Fibroblast of skin of scalp (primary cell): ENCODE results near the gene NFIC.
"Not testable (repeated sequence)": the region's sequence is repeated elsewhere in the genome, so short reads cannot be mapped to it uniquely, and the experiment has no call there.

Source experiments
- DNase-seq: peaks from one replicate; pipeline ENCODE4 v3.0.0-alpha.2; 2013

NFIC gene

DNA sequence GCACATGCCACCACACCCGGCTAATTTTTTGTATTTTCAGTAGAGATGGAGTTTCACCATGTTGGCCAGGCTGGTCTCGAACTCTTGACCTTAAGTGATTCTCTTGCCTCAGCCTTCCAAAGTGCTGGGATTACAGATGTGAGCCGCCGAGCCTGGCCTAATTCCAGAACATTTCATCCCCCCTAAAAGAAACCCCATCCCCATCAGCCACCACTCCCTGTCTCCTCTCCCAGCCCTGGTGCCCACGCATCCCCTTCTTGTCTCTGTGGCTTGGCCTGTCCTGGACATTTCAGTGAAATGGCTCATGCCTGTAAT is 63.9 kb downstream of the NFIC start:
- not testable (repeated sequence) for DNase-seq

DNA sequence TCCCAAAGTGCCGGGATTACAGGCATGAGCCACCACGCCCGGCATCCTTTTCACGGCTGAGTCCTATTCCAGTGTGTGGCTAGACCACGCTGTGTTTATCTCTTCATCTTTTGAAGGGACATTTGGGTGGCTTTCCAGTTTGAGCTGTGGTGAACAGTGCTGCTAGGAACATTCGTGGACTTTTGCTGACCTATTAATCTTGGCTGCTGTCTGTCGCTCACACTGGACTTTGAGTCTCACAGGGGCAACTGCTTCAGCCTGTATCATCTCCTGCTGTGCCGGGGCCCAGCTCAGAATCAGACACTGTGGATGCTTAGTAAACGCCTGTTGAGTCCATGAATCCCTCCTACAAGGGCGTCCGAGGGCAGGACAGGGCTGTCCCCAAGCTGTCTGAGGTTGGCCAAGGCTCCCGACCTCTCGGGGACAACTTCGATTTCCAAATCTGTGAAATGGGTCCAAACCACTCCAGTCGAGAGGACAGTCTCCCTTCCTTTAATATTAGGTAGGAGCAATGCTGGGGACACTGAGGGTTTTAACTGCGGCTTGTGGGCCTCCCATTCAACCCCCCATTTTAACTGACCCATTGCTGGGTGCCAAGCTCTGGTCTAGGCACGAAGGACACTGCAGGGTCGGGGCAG is 65.5 kb downstream of the NFIC start:
- no peak for DNase-seq

DNA sequence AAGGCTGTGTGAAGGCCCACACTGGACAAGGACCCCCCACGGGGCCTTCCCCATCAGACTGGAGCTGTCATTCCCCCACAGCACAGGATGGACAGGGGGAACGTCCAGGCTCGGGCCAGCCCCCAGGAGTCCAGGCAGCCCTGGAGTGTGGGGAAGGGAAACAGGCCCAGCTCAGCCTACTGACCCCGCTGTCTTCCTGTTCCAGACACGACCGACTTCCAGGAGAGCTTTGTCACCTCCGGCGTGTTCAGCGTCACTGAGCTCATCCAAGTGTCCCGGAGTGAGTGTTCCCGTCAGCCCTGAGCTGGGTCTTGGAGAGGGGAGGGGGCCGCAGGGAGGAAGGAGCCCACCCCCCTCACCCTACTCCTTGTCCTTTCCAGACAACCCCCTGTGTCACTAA is 66.9 kb downstream of the NFIC start:
- no peak for DNase-seq

DNA sequence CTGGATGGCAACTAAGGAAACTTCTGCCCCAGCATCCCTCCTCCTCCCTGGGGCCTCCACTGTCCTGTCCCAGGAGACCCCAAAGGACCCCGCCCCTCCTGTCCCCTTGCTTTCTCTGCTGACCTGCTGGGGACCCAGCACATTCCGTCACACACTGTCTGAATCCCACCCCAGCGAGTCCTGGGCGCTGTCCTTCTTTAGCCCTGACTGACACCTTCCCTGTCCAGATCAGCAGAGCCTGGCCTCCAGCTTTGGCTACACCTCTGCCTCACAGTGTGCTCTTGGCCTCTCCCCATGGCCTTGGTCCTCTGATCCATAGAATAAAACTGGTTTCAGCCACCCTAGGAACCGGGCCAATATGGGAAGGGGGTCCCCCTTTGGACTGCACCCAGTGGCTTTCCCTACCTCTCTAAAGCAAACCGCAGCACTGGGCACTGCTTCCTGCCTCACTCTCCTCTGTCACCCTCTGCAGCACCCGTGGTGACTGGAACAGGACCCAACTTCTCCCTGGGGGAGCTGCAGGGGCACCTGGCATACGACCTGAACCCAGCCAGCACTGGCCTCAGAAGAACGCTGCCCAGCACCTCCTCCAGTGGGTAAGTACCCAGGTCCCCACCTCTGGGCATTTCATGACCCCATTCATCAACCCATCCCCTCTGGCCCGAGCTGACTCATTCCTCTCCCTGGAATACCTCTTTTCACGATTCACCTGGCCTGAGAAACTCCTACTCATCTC is 67.6 kb downstream of the NFIC start:
- no peak for DNase-seq

DNA sequence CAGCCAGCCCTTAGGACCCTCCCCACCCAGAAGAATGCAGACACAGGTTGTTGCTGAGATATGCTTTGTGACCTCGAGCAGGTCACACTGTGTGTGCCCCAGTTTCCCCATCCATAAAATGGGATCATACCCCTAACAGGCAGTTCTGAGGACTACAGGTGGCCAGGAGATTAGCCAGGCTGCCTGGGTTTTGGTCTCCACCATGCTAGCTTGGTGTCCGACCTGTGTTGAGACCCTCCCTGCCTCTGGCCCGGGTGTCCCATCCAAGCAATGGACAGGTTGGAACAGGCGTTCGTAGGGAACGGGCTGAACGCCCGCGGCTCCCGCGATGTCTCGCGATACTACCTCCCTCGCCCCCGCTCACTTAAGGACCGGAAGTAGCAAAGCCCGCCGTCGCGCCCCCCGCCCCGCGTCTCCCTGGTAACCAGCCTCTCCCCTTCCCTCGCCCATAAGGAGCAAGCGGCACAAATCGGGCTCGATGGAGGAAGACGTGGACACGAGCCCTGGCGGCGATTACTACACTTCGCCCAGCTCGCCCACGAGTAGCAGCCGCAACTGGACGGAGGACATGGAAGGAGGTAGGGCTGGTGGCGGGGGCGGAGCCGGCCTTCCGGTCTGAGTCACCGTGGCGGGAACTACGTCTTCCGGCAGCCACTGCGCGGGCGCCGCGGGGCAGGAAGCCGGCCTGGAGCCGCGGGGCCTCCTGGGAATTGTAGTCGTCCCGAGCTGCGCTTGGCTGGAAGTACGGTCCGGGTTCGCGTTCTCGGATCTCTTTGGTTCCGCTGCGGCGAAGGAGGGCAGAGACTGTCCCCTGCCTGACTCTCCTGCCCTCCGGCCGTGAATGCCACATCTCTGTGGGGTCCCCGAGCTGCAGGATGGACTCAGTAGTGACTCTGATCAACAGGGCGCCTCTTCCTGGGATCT is 68.5 kb downstream of the NFIC start:
- DNase-seq, result peak; percentile 96

DNA sequence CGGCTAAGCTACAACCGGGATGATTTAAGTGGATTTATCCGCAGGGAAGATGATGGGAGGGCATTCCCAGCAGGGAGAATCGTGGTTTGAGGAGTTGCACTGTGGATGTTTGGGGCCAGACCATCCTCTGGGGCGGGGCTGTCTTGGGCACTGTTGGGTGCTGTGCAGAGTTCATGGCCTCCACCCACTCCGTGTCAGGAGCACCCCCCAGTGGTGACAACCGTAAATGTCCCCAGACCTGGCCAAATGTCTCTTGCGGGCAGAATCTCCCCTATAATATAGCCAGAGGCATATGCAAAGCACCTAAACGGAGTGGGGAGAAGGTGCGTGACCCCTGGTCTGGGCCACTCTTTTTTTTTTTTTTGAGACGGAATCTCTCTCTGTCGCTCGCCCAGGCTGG is 73.7 kb downstream of the NFIC start:
- peak; percentile 36 for DNase-seq

DNA sequence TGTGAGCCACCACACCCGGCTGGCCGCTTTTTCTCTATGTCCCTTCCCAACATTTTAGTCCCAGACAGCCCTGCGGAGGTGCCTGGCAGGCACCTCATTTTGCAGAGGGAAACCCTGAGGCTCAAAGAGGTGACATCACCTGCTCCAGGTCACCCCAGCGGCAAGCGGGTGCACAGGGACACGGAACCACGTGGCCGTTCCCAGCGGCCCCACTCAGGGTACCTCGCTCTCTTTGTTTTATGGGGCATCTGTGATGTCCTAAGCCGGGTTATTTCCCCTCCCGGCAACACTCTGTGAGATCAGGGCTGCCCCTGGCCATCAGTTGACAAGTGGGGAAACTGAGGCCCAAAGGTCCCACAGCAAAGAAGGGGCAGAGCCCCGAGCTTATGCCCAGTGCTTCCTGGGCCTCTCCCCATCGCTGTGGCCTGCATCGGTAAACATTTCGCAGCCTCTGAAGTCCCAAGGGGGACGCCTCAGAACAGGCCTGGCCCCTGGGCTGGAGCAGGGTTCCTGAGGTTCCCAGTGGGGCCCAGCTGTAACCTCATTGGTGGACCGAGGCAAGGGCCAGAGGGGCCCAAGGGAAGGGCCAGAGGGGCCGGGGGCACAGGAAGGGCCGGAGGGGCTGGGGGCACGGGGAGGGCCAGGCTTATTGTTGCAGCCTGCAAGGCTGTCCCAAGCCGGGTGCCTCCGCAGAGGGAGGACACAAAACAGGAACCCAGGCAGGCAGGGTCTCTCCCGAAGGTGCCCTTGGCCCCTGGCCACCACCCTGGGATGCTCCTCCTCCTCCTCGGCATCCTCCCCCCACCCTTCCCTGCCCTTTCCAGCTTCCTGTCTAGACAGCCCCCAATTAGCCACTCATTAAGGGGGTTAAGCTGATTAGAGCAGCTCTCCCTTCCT is 75.0 kb downstream of the NFIC start:
- DNase-seq, result no peak

DNA sequence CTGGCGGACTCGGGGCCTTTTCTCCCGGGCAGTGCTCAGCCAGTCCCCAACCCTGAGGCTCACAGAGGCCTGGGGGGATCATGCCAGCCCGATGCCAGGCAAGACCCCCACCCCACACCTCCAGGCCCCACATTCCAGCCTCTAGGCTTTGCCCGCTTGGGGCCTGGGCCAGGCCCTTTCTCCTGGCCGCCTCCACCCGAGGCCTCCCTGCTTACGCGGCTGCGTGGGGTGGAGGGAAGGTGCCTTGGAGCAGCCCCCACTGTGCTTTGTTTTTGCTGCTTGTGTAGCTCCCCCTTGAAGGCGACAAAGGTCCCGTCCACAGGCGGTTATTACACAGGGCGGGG is 75.6 kb downstream of the NFIC start:
- DNase-seq, result no peak

DNA sequence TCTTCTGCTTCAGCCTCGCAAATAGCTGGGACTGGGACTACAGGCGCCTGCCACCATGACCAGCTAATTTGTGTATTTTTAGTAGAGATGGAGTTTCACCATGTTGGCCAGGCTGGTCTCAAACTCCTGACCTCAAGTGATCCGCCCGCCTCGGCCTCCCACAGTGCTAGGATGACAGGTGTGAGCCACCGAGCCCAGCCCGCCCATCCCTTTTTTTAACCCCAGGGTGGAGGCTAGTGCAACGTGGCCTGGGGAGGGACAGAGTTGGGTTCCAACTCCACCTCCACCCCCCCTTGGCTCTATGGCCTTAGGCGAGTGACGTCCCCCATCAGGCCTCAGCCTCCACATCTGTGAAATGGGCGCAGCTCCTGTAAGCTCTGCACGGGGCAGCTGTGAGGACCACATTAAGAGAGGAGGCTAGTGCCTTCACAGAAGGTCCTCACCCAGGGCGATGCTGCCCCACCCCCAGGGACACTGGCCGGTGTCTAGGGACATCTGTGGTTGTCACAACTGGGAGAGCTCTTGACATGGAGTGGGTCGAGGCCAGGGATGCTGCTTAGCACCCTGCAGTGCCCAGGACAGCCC is 76.2 kb downstream of the NFIC start:
- no peak for DNase-seq

DNA sequence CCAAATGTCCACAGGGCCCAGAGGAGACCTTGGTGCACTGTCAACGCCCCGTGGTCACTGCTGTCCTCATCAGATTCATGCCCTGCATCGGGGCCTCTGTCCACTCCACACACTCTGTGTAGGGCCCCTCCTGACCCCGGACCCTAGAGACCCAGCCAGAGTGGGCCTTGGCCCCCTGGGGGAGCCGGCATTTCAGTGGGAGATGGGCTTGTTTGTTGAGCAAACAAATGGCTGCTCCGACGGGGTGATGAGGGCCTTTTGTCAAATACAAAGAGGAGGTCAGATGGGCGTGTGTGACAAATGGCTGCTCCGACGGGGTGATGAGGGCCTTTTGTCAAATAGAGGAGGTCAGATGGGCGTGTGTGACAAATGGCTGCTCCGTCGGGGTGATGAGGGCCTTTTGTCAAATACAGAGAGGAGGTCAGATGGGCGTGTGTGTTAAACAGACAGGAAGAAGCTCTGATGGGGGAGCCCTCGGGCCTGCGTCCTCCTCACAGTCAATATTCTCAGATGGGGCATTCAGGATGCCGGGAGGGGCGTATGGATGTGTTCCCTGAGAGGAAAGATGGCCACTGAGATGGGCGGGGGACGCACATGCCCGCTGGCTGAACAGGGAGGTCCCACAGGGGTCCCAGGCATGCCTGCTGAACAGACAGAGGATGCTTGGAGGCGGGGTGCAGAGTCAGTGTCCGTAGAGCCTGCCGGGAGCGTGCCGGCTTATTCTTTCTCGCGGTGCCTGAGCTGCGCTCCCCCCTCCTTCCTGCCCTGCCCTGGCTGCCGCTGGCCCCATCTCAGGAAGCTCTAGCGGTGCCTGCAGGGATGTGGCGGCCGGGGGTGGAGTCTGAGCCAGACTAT is 77.7 kb downstream of the NFIC start:
- no peak for DNase-seq

DNA sequence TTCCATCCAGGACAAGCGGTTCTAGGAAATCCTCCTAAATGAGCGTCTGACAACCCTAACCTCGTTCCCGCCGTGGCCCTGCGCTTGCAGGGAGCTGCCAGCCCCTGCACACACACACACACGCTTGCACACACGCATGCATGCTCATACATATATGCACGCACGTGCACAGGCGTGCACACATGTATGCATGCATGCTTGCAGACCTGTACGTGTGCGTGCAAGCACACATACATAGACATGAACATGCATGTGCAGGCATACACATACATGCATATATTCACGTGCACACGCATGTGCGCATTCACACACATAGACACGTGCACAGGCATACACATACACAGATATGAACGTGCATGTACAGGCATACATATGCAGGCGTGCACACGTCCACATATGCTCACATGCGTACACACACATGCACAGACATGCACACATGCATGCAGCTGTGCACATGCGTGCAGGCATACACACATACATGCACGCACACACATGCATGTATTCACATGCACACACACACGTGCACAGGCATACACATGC is 78.4 kb downstream of the NFIC start:
- no peak for DNase-seq

DNA sequence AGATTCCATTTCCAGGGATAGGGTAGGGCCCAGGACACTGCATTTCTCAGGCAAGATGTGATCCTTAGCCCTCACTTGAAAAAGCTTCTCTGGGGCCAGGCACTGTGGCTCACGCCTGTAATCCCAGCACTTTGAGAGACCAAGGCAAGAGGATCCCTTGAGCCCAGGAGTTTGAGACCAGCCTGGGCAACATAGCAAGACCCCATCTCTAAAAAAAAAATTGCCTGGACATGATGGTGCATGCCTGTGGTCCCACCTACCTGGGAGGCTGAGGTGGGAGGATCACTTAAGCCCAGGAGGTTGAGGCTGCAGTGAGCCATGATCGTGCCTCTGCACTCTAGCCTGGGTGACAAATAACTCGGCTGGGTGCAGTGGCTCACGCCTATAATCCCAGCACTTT is 80.3 kb downstream of the NFIC start:
- DNase-seq, result not testable (repeated sequence)

DNA sequence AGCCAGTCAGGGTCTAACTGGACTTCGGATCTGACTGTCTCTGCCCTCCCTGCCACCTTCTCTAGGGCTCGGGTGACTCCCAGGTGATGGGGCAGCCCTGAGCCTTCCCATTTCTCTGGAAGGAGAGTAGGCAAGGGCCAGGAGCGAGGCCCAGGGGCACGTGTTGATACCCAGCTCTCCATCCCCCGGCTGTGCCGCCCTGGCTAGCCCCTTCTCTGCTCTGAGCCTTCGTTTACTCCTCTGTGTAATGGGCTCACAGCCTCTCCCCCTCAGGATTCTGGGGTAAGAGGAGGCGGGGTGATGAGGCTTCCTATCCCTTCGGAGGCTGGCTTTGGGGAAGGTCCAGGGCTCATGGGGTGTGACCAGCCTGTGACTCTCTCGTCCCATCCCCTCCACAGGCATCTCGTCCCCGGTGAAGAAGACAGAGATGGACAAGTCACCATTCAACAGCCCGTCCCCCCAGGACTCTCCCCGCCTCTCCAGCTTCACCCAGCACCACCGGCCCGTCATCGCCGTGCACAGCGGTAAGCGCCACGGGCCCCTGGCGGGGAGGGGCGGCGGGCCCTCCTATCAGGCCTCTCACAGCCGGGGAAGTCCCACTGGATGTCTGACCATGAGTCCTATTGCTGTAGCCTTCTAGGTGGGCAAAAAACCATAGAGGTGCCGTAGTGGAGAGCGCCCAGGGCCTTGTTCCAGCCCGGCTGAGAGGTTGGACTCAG is 82.4 kb downstream of the NFIC start:
- no peak for DNase-seq

DNA sequence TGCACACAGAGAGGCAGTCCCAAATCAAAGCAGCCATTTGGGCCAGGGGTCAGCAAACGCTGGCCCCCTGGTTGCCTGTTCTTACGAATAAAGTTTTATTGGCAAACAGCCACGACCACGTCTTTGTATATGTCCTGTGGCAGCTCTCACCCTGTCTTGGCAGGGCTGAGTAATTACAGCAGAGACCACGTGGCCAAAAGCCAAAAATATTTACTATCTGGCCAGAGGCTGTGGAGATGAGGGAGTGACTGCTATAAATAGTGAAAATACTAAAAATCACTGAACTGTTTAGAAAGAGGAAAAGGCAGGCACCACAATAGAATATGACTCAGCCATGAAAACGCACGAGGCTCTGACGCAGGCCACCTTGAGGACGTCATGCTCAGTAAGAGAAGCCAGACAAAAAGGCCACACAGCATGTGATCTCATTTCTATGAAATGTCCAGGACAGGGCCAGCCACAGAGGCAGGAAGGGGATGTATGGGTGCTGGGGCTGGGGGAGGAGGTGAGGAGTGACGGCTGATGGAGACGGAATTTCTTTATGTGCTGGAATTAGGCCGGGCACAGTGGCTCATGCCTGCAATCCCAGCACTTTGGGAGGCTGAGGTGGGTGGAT is 84.5 kb downstream of the NFIC start:
- DNase-seq, result peak; percentile 99

DNA sequence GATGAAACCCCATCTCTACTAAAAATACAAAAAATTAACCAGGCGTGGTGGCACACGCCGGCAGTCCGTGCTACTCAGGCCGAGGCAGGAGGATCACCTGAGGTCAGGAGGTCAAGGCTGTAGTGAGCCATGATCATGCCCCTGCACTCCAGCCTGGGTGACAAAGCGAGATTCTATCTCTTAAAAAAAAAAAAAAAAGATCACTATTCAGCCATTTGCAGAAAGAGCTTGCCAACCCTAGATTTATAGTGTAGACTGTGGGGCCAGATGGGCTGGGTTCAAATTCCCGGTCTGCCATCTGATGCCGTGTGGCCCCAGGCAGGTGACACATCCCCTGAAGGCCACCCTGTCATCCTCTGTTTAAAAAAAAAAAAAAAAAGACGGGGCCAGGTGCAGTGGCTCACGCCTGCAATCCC is 85.1 kb downstream of the NFIC start:
- DNase-seq, result no peak

DNA sequence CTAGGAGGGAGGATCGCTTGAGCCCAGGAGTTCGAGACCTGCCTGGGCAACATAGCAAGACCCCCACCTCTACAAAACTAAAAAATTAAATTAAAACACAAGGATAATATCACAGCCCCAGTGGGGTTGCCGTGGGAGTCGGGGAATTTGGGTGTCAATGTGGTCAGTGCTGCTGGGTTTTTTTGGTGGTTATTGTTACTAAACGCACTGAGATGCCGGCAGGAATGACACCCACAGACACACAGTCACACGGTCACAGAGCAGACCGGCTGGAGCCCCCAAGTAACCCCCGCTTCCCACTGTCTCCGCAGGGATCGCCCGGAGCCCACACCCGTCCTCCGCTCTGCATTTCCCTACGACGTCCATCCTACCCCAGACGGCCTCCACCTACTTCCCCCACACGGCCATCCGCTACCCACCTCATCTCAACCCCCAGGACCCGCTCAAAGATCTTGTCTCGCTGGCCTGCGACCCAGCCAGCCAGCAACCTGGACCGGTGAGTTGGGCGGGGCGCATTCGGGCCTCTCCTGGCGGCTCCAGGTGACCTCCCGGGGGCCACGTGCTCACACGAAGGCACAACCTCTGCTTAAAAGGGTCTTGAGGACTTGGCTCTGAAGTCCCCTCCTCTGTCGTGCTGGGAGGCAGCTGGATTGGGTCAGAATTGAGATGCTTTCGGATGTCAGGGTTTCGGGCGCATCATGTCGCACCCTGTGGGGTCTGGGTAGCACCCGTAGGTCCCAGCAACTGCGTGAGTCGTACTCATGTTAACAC is 86.0 kb downstream of the NFIC start:
- no peak for DNase-seq

DNA sequence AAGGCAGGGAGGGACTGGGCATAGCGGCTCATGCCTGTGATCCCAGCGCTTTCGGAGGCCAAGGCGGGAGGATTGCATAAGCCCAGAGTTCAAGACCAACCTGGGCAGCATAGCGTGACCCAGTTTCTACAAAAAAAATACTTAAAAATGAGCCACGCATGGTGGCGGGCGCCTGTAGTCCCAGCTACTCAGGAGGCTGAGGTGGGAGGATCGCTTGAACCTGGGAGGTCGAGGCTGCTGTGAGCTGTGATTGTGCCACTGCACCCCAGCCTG is 86.5 kb downstream of the NFIC start:
- not testable (repeated sequence) for DNase-seq

DNA sequence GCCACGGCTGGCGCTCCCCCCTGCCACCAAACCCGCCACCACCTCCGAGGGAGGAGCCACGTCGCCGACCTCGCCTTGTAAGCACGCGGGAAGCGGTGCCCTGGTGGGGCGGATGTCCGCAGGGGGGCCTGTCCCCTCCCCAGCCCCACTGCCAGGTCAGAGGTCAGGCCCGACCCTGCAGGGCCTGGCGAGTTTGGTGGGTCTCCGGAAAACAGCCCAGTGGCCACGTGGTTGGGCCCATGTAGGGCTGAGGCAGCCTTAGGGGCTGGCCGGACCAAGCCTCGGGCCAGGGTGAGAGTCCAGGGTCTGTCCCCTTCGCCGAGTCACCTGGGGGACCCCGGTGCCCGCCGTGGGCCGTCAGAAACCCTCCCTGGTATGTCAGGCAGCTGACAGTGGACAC is 87.5 kb downstream of the NFIC start:
- DNase-seq, result no peak

DNA sequence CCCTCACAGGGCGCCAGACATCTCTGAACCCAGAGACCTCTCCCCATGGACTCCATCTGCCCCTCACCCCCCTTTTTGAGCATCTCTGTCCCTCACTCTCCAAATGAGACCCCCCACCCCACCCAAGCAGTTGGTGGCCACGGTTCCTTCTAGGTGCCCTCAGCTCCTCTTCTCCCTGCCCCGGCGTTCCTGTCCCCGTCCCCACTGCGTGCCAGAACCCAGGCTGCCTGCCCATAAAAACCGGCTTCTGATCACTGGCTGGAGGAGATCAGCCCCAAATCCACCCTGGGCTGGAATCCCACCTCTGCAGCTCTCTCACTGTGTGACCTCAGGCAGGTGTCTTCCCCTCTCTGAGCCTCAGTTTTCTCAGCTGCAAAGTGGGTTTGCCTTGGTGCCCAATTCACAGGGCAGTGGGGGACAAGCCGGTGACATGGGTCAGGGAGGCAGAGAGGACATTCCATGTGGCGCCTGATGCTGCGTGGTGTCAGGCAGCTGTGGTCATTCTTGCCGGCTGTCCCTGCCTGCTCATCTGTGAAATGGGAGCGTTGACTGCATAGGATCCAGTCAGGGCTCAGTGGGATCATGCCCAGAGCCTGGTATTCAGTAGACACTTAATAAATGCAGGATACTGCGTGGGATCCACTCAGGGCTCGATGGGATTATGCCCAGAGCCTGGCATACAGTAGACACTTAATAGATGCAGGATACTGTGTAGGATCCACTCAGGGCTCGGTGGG is 88.4 kb downstream of the NFIC start:
- no peak for DNase-seq
